Measurements from ENCODE around the gene NPY. TPM values are rescaled to one million over a fixed set of nuclear protein-coding genes. Genes with fewer than 3 reads are reported as not detected.

Gene NPY
- total RNA-seq, 6 donors from 2014 or later = 3.6 TPM; not detected in 5

DNA sequence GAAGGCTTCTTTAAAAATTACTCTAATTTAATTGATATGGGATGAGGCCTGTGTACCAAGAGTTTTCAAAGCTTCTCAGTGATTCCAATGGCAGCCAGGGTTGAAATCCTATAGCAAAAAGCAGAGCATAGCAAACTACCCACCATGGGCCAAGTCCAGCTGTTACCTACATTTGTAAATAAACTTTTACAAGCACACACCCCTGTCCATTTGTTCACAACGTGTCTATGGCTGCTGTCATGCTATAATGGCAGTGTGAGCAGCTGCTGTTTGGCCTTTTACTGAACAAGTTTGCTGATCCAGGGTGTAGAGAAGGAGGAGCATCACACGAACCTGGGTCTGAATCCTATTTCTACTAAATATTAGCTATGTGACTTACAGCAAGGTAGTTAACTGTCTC is 50.0 kb downstream of the NPY start:
- TF ChIP-seq, protein P1, sequence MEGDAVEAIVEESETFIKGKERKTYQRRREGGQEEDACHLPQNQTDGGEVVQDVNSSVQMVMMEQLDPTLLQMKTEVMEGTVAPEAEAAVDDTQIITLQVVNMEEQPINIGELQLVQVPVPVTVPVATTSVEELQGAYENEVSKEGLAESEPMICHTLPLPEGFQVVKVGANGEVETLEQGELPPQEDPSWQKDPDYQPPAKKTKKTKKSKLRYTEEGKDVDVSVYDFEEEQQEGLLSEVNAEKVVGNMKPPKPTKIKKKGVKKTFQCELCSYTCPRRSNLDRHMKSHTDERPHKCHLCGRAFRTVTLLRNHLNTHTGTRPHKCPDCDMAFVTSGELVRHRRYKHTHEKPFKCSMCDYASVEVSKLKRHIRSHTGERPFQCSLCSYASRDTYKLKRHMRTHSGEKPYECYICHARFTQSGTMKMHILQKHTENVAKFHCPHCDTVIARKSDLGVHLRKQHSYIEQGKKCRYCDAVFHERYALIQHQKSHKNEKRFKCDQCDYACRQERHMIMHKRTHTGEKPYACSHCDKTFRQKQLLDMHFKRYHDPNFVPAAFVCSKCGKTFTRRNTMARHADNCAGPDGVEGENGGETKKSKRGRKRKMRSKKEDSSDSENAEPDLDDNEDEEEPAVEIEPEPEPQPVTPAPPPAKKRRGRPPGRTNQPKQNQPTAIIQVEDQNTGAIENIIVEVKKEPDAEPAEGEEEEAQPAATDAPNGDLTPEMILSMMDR (IDR thresholded peaks at IDR 0.05) = no peak
- TF ChIP-seq POLR2AphosphoS5 (IDR thresholded peaks at IDR 0.05) (no peak), EP300 (IDR thresholded peaks at IDR 0.05) (no peak), POLR2A (IDR thresholded peaks at IDR 0.05) (no peak)
- ATAC-seq (ENCODE audit: low FRiP score in 2 of 2) = no peak
- 57 to 63% methylated on average over 2 of the region's 2 CpGs for WGBS, 2 donors

DNA sequence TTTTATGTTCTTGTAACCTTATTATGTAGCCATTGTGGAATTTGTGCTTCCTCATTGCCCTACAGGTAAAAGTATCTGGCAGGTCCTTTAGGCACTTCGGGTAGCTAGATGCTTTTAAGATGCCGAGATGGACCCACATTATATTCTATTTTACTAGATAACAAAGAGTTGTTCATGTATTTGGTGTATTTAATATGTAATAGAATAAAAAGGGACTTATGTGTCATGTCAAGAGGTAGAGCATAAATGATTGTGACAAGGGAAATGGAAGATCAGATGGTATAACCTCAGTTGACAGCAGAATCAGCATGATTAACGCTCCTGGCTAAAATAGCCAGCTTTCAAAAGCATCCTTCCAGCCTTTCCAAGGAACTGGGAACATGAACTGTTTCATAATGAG is 50.6 kb downstream of the NPY start:
- DNase-seq (no peak), ATAC-seq (ENCODE audit: low FRiP score in 2 of 2) (no peak)
- Histone ChIP-seq H3K27me3 (no peaks in the 10 kb centered on the region), H3K4me3 (no peak overlapping the region), H3K27ac (no peak overlapping the region), H3K9me3 (no peaks in the 10 kb centered on the region), H3K4me1 (no peaks in the 10 kb centered on the region), H3K36me3 (no peaks in the 10 kb centered on the region)
- TF ChIP-seq, protein P1 (IDR thresholded peaks at IDR 0.05) = no peak
- TF ChIP-seq POLR2A (IDR thresholded peaks at IDR 0.05) (no peak), POLR2AphosphoS5 (IDR thresholded peaks at IDR 0.05) (no peak), EP300 (IDR thresholded peaks at IDR 0.05) (no peak)
- WGBS, 2 donors = 90 to 92% methylated on average over 3 of the region's 3 CpGs

More for the DNA sequence above, 50.0 kb downstream of the NPY start:
- Histone ChIP-seq H3K27me3 (no peaks in the 10 kb centered on the region), H3K4me1 (no peaks in the 10 kb centered on the region), H3K36me3 (no peaks in the 10 kb centered on the region), H3K27ac (no peak overlapping the region), H3K4me3 (no peak overlapping the region), H3K9me3 (no peaks in the 10 kb centered on the region)
- no peak for DNase-seq

DNA sequence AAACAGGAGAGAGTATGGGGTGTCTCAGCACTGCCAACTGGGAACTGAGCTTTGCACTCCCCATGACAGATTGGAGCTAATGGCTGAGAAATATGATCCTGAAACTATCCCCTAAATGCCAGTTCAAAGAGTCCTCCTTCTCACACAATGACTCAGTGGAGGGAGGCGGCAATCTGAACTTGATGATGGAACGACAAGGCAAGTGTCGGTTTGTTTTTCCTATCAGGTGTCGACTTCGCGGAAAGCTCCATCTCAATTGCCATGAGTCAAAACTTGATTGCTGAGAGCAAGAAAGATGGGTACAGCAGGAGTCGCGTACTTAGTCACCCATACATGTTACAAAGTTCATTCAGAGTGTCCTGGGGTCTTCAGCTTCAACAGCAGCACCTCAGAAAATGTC is 52.5 kb downstream of the NPY start:
- no peak for TF ChIP-seq EP300 (IDR thresholded peaks at IDR 0.05)
- no peak for TF ChIP-seq POLR2AphosphoS5 (IDR thresholded peaks at IDR 0.05)
- TF ChIP-seq POLR2A (IDR thresholded peaks at IDR 0.05) = no peak
- TF ChIP-seq, protein P1 (IDR thresholded peaks at IDR 0.05) = no peak
- 34 to 67% methylated on average over 8 of the region's 8 CpGs for WGBS, 2 donors
- DNase-seq = no peak
- Histone ChIP-seq H3K27me3 (no peaks in the 10 kb centered on the region), H3K4me1 (no peaks in the 10 kb centered on the region), H3K4me3 (no peak overlapping the region), H3K36me3 (no peaks in the 10 kb centered on the region), H3K9me3 (no peaks in the 10 kb centered on the region), H3K27ac (no peak overlapping the region)
- no peak for ATAC-seq (ENCODE audit: low FRiP score in 2 of 2)

DNA sequence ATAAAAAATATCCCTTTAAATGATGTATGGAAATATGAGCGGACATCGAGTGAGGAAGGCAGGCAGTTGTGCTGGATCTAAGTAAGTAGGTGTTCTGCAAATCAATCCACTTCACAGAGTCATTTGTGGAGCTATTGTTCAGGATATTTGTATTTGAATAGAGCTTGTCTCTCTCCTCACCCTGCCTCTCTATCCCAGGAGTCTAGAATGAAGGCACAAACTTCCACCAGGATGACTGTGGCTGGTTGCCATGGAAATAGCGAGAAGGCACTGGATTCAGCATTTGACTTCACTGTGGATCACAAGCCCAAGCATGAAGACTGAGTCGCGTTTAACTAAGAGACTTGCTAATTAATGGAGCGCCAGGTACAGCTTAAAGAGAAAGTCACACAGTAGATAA is 53.2 kb downstream of the NPY start:
- Histone ChIP-seq H3K9me3 (no peaks in the 10 kb centered on the region), H3K36me3 (no peaks in the 10 kb centered on the region), H3K4me3 (no peak overlapping the region), H3K4me1 (no peaks in the 10 kb centered on the region), H3K27ac (no peak overlapping the region), H3K27me3 (no peaks in the 10 kb centered on the region)
- TF ChIP-seq, protein P1 (IDR thresholded peaks at IDR 0.05) = no peak
- no peak for TF ChIP-seq POLR2AphosphoS5 (IDR thresholded peaks at IDR 0.05)
- TF ChIP-seq POLR2A (IDR thresholded peaks at IDR 0.05) = no peak
- no peak for TF ChIP-seq EP300 (IDR thresholded peaks at IDR 0.05)
- no peak for ATAC-seq (ENCODE audit: low FRiP score in 2 of 2)
- WGBS, 2 donors = 46 to 49% methylated on average over 6 of the region's 6 CpGs
- DNase-seq = no peak

DNA sequence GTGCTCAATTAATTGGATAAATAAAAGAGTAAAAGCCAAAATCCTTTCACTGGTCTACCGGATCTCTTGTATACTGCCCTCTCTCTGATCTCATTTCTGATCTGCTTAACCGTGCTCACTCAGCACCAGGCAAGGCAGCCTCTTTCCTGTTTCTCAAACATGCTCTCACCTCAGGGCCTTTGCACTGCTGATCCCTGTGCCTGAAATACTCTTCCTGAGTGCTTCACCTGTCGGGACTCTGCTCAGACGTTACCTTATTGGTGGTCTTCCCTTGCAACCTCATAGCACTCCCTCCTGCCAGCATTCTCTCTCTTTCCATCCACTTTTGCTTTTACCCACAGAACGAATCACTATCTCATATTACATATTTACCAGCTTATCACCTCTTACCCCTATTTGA is 55.6 kb downstream of the NPY start:
- H3K27me3 ChIP-seq = no peaks in the 10 kb centered on the region

More for the DNA sequence above, 55.6 kb downstream of the NPY start:
- Histone ChIP-seq H3K4me1 (no peaks in the 10 kb centered on the region), H3K4me3 (no peak overlapping the region), H3K27ac (no peak overlapping the region), H3K36me3 (no peaks in the 10 kb centered on the region), H3K9me3 (no peaks in the 10 kb centered on the region)
- TF ChIP-seq, protein P1 (IDR thresholded peaks at IDR 0.05) = no peak
- TF ChIP-seq POLR2A (IDR thresholded peaks at IDR 0.05) (no peak), EP300 (IDR thresholded peaks at IDR 0.05) (no peak), POLR2AphosphoS5 (IDR thresholded peaks at IDR 0.05) (no peak)
- WGBS, 2 donors = 71 to 86% methylated on average over 5 of the region's 5 CpGs
- no peak for DNase-seq
- ATAC-seq (ENCODE audit: low FRiP score in 2 of 2) = no peak

Measured in upper lobe of left lung (tissue), 6 donors.